NOMO-1 treated with DMSO at 0.1 percent for 48 hours (cell line): ENCODE results near the gene MAP2K7.

ENCODE experiments used
- DNase-seq: peaks from one replicate; lab custom pipeline; 2025; ENCODE audit not compliant: unreplicated experiment; lab: John Stamatoyannopoulos, UW

Gene MAP2K7

GRCh38 chr19:7918615-7919421, 15.1 kb downstream of the MAP2K7 start:
- DNase-seq: no peak

DNA sequence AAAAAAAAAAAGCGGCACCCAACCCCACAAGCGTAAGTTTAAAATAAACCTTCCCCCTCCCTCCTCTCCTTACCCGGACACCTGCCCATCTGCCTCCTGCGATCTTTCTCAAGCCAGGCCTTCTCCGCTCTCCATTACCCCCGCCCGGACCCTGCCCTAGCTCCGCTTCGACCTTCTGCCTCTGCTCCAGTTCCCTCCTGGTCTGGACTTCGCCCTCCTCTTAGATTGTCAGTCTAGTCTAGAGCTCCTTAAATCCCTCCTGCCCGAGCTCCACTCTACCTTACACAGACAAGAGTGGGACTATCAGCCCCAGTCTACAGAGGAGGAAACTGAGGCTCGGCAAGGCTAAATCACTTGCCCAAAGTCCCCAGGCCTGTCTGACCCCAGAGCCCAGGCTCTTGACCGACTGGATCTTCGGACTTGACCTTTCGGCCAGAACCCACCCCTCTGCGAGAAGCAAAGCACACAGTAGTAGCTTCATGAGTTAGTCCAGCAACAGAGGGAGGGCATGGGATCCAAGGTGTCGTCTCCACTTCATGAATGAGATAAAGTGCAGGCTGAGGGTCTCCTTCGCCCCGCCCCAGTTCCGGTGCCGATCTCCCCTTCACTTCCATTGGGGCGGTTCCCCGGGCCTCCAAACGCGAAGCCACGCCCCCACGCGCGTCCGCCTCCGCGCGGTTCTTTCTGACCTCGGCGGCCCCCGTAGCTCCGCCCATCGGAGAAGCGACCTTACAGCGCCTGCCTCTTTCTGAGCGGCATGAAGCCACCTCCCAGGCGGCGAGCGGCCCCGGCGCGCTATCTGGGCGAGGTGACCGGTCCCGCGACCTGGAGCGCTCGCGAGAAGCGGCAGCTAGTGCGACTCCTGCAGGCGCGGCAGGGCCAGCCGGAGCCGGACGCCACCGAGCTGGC, 16.2 kb downstream of the MAP2K7 start, which contains the start of gene SNAPC2:
Gene SNAPC2 (plus strand): TSS at position 729 of the 909 bp plus-strand sequence. CDS start 29 bp downstream, at position 758.
- DNase-seq: peak; percentile 85

- peak; percentile 96 for DNase-seq
Observed at GRCh38 chr19:7920519-7921301, 17.0 kb downstream of the MAP2K7 start.

GRCh38 chr19:7921302-7921966, 17.8 kb downstream of the MAP2K7 start:
- no peak for DNase-seq

DNA sequence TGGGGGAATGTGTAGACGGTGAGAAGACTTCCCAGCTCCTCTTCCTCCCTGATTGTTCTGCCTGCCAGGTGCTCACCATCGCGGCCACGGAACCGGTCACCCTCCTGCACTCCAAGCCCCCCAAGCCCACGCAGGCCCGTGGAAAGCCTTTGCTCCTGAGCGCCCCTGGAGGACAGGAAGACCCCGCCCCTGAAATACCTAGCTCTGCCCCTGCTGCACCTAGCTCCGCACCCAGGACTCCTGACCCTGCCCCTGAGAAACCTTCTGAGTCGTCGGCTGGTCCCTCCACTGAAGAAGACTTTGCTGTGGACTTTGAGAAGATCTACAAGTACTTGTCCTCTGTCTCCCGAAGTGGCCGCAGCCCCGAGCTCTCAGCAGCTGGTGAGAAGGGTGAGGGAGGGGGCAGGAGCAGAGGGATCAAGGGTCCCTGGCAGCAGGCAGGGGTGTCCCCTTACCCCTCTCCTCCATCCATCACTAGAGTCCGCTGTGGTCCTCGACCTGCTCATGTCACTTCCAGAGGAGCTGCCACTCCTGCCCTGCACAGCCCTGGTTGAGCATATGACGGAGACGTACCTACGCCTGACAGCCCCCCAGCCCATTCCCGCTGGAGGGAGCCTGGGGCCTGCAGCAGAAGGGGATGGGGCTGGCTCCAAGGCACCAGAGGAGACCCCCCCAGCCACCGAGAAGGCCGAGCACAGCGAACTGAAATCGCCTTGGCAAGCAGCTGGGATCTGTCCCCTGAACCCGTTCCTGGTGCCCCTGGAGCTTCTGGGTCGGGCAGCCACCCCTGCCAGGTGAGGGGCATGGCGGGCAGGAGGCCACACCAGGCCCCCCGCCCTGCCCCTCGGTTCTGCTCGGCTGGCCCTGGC, 18.5 kb downstream of the MAP2K7 start:
- DNase-seq: no peak

DNA sequence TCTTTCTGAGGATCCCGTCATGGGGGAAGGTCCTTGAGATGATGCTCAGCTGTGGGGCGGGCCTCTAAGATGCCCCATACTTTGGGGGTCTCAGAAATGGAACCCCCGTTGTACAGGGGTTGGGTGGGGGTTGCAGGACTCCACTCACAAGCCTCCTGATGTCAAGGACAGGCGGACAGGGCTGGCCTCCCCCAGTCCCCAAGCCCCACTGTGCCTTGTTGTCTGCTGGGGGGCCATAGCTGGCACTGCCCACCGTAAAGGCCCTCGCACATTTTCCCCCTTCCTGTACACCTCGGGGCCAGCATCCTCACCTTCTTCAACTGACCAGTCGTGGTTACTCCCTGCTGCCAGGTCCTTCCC, 19.1 kb downstream of the MAP2K7 start:
- no peak for DNase-seq

GRCh38 chr19:7923295-7924191, 19.9 kb downstream of the MAP2K7 start:
- no peak for DNase-seq

- DNase-seq: no peak
Observed at GRCh38 chr19:7924241-7924640, 20.6 kb downstream of the MAP2K7 start.

- no peak for DNase-seq
Observed at GRCh38 chr19:7924651-7925170, 21.0 kb downstream of the MAP2K7 start.

DNA sequence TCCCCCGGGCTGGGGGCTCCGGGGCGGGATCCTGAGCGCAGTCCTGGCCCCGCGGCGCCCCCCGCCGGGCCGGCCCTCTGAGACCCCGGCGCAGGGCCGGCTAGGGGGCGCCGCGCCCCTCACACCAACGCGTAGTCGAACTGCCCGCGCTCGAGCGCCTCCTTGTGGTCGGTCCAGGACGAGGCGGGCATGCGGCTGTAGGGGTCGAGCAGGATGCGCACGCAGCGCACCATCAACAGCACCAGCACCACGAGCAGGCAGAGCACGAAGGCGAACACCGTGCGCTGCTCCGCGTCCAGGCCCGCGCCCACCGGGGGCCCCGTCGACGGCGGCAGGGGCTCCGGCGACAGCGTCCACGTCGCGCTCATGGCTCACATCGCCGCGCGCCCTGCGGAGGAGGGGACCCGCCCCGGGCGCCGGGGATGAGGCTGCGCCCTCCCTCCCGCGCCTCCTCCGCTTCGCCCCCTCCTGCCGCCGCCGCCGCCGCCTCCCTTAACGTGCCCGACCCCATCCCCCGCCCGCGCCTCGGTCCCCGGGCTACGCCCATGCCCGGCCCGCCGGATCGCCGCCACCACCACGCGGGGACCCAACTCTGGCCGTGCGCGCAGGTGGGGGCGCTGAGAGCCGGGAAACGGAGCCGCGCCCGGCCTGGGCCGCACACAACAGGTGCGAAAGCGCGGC, 21.6 kb downstream of the MAP2K7 start:
- peak; percentile 64 for DNase-seq

DNA sequence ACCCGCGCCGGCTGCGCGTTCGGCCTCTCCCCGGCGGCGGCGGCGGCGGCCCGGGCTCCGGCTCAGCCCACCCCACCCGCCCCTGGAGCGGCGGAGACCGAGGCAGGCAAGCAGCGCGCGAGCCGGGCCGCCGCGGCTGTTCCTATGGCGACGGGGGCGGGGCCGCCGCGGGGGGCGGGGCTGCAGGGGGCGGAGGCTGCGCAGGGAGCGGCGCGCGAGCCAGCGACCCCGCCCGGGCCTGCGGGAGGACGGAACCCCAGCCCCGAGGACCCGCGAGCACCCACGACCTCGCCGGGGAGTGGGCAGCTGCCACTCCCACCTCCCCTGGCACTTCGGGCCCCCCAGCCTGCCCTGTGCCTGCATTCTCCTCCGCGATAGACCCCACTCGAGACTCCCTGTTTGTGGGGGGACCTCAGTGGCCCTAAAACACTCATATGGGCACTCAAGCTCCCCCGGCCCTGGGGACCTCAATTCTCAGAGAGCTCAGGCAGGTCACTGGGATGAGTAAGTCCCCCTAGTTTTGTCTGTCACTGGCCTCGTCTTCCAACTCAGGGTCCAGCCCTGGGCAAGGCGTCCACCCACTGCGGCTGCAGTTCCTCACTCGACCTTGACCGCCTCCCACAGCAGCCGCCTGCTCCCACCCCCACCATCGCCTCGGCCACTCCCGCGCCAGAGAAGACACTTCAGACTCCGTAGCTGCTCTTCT, 22.5 kb downstream of the MAP2K7 start, which contains the start of gene CTXN1:
Gene CTXN1 (minus strand): TSS at position 115 of the 706 bp plus-strand sequence. CDS start 597 bp downstream, outside the sequence.
- DNase-seq: no peak

DNA sequence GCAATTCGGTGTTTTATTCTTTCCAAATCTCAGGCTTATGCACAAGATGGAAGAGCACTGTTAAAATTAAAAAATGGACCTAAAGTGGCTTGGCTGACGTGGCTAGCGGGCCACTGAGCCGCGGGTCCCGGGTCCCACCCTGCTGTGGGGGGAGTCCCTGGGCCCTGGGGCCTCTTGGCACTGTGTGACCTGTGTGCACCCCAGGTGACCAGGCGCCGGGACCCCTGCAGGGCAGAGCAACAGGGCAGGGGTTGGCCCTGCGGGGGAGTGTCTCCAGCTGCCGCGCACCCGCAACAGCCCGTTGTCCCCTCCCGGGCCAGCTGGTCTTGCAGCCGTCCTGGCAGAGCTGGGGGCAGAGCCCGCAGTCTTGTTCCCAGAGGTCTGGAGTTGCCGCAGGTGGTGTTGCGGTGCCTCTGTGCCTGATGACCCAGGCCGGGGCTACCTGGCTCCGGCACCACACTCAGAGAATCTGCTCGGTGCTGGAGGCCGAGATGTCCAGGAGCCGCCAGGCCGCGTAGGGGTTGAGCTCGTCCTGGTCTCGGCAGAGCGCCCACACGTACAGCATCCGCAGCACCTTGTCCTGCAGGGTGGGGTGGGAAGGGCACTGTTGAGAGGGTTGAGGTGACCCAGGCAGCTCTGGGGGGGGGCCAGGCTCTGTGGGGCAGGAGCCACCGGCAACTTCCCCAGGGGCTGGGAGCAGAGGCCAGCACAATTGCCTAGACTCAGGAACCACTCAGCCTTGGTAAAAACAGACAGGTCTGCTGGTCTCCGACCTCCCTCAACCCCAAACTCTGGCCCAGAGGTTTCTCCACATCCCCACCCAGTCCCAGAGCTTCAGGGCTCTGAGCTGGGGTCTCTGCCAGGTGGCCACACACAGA, 23.3 kb downstream of the MAP2K7 start:
- no peak for DNase-seq

GRCh38 chr19:7927605-7928333, 24.1 kb downstream of the MAP2K7 start:
- DNase-seq: no peak

- no peak for DNase-seq
Observed at GRCh38 chr19:7928334-7928706, 24.6 kb downstream of the MAP2K7 start.
